Epidermal melanocyte (primary cell): ENCODE data around the gene GRK4.
"Not testable (repeated sequence)": the region's sequence is repeated elsewhere in the genome, so short reads cannot be mapped to it uniquely, and the experiment has no call there.

ENCODE experiments used
- DNase-seq: peaks from one replicate; pipeline ENCODE4 v3.0.0; 2011; ENCODE audit warnings: low spot score; ENCODE audit not compliant: insufficient read length

The GRK4 gene

DNA sequence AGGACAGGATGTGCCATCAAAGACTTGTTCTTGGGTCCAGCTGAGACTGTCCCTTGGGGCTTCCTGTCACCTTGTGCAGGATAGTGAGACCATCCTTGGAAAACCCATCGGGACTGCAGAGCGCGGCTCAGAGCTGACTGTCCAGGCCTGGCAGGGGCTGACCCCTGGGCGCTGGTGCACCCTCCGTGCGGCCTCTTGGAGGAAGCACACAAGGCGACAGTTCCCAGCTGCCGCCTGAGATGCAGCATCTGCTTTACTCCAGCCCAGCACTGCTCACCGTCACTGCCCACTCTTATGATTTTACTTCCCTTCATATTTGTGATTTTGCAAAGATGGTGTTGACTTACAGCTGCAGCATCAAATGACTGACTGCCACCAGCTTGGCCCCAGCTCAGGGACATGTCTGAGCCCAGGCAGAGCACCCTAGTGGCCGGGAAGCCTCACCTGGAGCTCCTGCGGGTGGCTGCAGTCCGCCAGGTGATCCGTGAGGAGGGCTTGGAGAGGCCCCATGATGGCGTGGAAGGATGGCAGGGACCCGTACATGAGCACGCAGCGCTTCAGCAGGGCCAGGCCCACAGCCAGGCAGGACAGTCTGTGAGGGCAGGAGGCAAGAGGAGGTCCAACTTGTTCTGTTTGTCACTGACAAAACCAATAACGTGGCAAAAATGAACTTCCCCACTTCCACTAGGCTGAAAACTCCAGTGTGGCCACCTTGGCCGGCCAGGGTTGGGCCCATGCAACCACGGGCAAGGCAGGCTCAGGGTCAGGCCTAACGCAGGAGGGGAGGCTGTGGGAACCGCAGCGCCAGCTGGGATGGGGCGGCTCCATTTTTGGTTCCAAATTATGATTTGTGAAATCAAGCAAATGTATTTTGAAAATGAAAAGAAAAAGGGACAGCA lies 22.0 kb upstream of the GRK4 start:
- DNase-seq = no peak

DNA sequence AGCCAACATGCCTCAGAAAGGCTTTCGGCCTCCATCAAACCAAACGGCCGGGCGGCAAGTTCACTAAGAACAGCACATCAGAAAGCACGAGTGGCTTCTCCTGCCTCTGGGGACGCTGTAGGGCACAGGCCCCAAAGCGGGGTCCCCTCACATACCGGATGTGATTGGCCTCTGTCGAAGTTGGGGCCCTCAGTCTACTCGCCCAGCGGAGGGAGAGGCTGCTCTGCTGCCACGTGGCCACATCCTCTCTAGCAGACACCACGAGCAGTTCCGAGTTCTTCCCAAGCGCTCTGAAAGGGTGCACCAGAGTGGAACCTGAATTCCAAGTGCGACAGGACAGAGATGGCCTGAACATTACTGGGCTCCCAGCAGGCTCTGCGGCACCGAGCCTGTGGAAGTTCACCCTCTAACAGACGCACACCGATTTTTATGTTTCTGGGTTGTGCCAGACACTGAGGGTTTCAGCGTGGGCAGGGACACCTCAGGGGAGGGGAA lies 21.3 kb upstream of the GRK4 start:
- DNase-seq = no peak

DNA sequence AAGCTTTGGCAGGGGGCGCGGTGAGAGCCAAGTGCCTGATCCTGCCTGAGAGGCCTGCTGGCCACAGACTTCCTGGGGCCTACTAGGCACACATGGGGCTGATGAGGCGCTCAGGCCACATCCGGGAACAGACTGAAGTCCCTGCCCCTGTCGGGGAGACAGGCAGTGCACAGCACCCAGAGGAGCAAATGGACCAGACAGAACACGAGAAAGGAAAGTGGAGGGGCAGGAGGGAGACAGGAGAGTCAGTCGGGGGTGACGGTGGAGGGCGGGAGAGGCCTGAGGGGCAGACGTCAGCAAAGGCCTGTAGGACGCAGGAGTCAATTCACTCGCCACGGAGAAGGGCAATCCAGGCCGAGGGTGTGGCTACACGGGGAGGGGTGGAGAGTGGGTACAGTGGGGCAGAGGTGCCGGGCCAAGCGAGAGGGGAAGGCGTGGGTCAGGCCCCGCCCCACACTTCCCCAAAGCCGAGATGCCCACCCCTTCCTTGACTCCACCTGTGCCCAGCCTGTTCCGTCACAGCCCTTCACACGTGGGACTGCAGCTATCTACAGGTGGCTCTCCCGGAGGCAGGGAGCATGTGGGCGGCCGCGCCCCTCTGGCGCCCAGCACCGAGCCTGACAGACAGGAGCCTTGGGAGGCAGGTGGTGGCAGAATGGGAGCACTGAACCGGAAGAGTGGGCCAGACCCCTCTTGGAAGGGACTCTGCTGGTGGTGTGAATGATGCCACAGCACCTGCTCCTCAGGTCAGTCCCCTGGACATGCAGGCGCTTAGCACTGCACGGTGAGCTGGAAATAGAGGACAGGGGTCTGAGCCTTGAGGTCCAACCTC lies 20.6 kb upstream of the GRK4 start:
- no peak for DNase-seq

DNA sequence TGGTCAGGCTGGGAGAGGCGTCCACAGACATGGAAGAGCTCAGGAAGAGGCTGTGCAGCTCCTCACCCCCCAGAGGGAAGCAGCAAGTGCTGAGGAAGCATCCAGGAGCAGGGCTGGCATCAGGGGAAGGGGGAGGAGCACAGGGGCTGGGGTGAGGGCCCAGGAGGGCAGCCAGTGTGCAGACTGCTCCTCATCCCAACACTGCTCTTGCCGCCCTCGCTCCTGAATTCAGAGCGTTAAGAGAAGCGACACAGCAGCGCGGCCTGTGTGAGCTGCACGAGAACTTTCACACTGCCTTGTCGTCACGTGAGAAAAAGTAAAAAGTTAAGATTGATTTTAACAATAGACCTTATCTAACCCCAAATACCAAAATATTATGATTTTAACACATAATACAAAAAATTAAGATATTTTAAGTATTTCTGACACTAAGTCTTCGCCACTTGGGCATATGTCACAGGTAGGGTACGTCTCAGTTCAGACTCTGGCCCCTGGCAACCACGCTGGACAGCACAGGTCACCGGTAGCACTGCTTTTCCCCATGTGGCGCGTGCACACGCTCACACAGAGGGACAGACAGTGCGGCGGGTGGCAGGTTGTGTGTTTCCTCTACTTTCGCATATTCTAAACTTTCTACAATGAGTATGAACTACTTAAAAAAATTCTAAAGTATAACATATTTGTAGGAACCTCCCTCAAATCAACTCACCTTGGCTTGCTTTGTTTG lies 19.8 kb upstream of the GRK4 start:
- DNase-seq = no peak

DNA sequence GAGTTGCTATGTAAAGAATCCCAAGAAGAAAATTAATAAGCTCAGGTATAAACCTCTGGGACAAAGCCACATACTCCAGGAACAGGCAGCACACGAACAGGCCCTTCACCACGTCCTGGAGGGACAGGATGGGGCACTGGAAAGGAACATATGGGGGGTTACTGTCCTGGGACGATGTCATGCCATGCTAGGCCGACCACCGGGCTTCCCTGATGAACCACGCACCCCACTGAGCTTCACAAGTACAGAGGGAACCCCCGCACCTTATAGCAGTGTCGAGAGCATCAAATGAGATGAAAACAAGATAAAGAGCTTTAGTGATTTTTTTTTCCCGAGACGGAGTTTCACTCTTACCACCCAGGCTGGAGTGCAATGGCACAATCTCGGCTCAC lies 19.3 kb upstream of the GRK4 start:
- DNase-seq = no peak

DNA sequence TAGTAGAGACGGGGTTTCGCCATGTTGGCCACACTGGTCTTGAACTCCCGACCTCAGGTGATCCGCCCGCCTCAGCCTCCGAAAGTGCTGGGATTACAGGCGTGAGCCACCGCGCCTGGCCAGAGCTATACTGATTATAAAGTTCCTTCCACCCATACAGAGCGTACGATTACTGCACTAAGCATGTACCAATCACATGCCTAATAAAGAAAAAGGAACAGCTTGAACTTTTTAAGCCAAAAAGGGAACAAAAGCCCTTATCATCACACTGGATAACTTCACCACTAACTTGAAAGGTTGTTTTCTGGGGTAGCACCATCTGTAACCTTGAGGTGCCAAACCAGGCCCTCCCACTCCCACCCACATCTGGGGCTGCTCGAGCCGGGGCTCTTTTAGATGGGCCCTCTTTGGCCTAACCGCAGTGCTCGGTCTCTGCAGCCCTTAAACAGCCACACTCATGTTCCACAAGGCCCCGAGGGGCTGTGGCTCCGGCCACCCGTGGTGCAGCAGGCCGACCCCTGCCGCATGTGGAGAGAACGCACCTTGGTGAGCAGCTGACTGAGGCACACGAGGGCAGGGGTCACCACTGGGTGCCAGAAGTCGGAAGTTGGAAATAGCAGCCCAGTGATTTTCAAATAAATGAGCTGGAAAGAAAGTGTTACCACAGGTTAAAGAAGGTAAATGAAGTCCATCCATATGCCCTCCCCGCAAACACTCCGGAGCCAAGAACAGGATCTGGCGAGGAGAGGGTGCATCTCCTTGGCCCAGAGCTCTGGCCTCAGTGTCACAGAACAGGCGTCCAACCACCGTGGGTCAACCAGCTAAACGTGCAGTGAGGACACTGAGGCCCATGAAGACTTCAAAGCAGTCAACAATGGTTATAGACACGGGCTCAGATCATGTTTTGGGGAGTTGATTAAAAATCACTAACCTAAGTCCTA lies 18.5 kb upstream of the GRK4 start:
- no peak for DNase-seq

DNA sequence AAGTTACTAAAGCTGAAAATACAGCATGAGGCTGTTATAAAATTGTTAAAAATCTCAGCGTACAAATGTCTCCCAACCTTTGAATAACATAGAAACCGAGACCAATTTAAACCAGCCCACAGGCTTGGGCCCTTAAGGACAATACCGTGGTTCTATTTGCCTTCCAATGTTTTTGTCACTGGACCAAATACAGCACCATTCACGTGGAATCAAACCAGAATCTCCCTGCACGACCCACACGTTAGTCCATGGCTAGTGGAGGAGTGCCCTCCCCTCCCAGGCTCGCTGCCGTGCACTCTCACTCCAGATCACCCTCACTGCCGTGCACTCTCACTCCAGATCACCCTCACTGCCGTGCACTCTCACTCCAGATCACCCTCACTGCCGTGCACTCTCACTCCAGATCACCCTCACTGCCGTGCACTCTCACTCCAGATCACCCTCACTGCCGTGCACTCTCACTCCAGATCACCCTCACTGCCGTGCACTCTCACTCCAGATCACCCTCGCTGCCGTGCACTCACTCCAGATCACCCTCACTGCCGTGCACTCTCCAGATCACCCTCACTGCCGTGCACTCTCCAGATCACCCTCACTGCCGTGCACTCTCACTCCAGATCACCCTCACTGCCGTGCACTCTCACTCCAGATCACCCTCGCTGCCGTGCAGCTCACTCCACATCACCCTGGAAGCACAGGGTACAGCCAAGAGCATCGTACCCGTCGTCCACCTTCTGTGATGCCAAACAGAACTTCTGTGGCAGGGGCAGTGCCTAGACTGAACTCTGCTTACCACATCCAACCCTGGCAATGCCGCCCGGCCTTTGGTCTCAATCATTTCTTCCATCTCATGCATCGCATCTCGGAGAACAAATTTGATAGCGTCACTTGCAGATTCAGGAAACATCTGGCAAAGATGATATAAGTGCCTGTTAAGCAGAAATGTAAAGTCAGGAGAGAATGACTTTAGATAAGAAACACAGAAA lies 17.5 kb upstream of the GRK4 start:
- DNase-seq = not testable (repeated sequence)

DNA sequence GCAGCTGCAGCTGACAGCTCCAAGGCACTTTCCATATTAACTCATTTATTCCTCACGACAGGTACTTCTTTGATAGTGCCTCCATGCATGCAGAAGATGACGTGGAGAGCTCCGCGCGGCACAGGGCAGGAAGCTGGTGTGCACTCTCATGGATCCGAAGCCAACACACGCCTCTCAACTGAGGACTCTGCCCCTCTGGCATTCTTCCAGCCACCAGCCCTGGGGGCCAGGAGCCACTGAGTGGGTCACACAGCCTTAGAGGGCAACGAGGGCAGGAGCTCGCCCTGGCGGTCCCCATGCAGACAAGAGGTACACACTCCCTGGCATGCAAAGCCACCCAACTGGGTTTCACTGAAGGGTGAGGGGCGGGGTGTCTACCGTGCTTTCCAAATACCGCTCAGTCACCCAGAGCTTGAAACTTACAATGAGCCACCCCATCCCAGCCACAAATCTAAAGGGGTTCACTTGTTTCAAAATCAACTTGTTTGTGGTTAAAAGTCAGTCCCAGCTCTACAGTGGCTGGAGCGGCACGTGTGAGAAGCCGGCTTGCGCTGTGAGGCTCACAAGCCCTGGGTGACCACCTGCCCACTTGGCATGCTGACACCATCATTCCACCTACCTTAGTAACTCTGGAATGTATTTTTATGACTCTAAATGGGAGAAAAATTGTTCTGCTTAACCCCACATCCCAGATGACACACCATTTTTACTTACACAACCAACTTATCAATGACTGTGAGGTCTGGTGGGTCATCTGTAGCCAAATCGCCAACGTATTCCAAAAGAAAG lies 16.4 kb upstream of the GRK4 start:
- no peak for DNase-seq

DNA sequence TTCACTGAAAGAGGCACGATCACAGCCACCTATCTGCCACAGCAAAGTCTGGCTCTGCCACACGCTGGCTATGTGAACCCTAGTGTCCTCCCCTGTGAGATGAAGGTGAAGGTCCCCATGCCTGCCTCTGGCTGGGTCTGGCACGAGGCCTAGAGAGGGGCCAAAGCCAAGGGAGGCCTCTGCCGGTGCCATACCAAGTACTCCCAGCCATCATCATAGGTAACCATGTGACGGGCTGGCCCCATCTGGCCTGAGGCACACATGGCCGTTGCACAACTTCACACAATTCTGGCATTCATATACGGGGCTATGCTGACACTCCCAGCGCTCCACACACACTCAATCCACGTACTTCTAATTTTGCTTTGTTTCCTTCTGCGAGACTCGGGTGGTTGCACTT lies 15.4 kb upstream of the GRK4 start:
- DNase-seq = no peak

DNA sequence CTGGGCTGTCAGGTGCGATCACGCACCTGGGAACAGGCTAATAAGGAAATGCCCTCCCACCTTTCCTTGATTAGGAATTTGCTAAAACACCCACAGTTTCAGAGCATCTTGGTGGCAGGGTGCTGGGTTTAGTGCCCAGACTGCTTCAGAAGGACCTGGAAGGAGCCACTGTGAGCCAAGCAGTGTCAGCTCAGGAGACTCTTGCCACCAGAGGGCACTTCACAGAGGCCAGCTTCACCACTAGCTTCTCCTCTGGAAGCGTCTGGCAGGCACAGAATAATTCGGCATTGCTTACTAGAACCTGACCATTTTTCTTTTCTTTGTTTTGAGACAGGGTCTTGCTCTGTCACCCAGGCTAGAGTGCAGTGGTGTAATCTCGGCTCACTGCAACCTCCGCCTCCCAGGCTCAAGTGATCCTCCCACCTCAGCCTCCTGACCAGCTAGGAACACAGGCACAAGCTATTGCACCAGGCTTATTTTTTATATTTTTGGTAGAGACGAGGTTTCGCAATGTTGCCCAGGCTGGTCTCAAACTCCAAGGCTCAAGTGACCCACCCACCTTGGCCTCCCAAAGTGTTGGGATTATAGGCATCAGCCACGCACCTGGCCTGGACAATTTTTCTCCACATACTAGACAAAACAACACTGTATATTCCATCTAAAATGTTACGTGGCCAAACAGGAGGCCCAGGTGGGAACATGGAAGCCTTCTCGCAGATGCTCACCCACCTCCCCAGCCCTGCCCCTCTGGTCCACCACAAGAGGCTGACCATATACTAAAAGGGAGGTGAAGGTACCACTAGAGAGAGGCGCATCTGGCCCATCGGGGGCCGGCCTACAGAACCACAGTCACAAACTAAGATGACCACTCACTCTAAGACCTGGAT lies 14.2 kb upstream of the GRK4 start:
- peak; percentile 5 for DNase-seq

DNA sequence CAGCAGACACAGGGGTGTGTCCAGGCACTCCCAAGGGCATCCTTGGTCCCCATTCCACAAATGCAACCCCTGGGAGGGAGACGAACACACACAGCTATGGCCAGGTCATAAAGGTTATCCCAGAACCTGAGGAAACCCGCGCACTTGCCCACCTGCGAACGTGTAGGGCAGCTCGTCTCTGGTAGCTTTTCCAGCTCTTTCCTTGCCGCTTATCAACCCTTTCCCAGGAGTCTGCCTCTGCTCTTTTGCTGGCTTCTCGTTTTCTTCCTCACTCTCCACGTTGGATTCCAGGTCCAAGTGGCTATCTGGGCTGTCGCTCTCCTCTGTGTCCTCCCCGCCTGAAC lies 13.6 kb upstream of the GRK4 start:
- no peak for DNase-seq

DNA sequence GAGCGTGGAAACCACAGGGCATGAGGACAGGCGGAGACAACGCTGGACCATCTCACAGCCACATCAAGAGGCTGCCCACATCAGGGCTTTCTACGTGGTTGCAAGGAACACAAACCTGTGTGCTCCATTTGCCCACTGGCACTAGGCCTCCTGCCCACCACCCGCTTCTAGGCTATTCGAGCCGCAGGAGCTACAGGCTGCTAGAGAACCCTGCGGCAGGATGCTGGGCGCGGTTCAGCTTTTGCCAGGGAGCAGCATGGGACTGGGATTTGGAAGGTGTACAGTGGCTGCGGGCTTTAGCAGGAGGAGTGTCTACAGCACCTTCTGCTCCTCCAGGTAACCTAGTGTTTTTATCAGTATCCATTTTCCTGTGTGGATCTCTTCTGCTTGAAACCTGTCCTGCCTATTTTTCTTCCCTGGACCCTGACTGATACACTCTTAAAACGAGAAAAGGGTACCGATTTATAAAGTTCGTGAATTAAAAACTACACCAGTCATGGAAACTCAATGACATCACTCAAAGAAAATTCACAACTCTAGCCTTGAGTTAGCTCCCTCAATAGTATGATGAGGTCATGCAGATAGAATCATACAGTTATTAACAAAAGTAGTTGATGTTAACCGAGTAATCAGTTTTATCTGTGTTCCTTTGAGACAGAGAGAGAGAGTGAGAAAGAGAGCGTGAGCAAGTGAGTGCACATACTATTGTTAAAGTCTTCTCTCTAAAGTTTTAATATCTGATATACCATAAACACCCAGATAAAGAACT lies 13.0 kb upstream of the GRK4 start:
- no peak for DNase-seq

DNA sequence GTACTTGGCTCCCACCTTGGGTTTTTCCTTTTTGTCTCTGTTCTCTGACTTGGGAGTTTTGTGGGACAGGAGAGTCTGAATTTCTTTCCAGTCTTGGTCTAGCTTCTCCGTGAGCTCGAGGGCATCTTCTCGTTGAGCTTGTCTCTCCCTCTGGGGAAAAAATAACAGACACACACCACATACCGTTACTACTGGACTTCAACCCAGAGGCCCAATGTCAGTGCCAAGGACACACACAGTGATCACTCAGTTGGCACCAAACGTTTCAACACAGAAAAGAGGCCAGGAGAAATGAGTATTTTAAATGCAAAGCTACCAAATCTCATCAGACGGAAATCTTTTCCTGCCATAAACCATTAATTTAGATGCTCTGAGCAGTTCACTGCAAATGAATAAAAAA lies 9.9 kb upstream of the GRK4 start:
- DNase-seq = no peak

DNA sequence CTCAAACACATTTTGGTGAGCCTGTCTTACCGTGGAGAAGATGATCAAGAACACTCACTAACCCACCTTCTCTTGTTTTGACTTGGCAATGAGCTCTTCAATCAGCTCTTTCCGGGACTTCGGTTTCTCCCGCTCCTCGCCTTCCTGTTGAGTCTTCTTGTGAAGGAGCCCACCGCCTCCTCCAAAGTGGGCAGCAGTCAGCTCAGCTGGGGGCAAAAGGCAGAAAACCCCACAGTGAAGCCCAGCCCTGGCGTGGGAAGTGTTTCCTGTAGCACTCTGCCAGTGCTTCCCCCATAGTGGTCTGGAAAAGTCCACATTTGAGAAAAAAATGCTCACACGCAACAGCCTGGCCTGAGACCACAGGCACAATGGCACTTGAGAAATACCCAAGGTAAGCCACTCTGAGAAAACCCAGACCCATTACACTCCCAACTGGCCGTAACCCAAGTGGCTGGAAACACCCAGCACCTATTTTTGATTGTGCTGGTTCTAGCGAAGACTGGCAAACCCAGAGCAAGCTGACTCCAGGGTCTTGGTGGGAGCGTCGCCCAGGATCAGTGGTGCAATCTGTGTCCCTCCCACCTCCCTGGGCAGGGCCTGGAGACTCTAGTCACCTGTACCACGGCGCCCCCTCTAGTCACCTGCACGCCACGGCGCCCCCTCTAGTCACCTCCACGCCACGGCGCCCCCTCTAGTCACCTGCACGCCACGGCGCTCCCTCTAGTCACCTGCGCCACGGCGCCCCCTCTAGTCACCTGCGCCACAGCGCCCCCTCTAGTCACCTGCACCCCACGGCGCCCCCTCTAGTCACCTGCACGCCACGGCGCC lies 8.8 kb upstream of the GRK4 start:
- no peak for DNase-seq

DNA sequence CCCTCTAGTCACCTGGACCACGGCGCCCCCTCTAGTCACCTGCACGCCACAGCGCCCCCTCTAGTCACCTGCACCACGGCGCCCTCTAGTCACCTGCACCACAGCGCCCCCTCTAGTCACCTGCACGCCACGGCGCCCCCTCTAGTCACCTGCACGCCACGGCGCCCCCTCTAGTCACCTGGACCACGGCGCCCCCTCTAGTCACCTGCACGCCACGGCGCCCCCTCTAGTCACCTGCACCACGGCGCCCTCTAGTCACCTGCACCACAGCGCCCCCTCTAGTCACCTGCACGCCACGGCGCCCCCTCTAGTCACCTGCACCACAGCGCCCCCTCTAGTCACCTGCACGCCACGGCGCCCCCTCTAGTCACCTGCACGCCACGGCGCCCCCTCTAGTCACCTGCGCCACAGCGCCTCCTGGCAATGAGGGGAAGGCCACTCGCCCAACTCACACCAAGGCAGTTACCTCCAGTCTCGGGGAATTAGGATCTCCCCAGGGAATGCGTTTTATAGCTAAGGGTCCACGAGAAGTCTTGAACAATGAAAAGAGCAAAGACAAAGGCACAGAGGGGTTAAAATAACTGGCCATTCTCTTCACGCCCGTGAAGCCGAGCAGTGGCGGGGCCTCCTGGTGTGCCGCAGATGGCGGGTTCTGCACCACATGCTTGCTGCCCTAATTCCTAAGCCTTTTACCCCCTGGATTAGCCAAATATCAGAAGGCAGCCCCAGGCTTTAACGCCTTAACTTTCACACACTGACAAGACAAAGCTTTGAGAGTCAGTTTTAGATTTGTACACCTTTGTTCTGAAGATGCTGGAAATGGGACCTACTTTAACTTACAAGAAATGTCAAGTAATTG lies 8.0 kb upstream of the GRK4 start:
- not testable (repeated sequence) for DNase-seq
